T-helper 2 cell (primary cell): ENCODE data around the gene ZDHHC1.
"Not testable (repeated sequence)": the region's sequence is repeated elsewhere in the genome, so short reads cannot be mapped to it uniquely, and the experiment has no call there.

Source experiments
- DNase-seq, 5 experiments: peaks; one replicate each; pipeline versions ENCODE4 v3.0.0 to v3.0.0-alpha.2; 2012 to 2022

The ZDHHC1 gene

GRCh38 chr16:67392301-67393059 is 23.8 kb downstream of the ZDHHC1 start:
- DNase-seq = no peak

DNA sequence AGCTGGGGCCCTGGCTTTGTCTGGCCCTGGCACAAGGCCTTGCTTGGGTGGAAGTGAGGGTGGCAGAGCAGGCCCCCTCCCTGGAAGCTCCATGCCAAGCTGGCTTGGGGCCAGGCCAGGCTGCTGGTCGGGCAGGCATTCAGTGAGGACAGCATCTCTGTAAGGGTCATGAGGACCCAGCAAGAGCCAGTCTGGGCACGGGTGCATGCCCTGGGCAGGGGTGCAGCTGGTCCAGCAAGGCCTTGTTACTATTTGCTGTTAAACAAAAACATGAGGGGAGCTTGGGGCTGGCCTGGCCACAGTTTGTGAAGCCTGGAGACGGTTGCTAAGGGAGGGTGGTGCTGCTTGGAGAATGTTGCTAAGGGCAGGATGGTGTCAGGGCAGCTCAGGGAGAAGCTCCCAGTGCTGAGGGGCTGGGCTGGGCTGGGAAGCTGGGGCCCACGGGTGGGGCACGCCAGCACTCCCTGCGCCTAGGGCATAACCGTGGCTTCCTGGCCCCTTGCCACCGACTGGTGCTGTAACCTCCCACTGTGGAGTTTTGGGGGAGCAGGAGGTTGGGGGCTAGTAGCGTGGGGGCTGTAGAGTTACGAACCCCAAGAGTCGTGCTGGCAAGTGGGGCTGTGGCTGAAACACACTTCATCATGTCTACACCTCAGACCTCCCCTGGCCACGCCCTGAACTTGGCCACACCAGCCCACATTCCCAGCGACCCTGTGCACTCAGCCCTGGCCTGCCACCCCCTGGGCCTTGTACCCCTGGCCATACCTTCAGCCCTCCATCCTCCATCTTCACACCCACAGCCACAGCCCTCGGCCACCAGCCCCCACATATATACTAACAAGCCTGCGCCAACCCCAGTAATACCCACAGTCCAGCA is 24.6 kb downstream of the ZDHHC1 start:
- DNase-seq = no peak

GRCh38 chr16:67390816-67391423 is 25.4 kb downstream of the ZDHHC1 start:
- DNase-seq = no peak

GRCh38 chr16:67389911-67390815 is 26.1 kb downstream of the ZDHHC1 start:
- DNase-seq = no peak

DNA sequence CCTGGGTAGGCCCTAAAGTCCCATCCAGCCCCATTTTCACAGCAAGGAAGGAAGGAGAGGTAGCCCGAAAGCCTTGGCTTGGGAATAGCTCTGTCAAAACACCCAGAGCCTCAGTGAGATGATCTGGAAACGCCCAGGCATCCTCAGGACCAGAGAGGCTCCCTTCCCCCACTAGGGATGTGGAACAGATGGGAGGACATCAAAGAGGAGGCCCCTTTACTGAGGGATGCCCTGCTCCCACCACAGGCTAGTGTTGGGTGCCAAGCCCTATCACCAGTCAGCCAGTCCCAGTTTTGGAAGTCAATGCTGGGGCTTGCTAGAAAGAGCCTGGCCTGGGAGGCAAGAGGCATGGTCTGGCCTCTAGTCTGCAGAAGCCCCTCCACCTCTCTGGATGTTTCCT is 27.7 kb downstream of the ZDHHC1 start:
- DNase-seq = no peak

GRCh38 chr16:67388191-67388590 is 28.1 kb downstream of the ZDHHC1 start:
- DNase-seq = no peak

- DNase-seq = no peak
Observed at GRCh38 chr16:67387479-67388079, 28.7 kb downstream of the ZDHHC1 start.

DNA sequence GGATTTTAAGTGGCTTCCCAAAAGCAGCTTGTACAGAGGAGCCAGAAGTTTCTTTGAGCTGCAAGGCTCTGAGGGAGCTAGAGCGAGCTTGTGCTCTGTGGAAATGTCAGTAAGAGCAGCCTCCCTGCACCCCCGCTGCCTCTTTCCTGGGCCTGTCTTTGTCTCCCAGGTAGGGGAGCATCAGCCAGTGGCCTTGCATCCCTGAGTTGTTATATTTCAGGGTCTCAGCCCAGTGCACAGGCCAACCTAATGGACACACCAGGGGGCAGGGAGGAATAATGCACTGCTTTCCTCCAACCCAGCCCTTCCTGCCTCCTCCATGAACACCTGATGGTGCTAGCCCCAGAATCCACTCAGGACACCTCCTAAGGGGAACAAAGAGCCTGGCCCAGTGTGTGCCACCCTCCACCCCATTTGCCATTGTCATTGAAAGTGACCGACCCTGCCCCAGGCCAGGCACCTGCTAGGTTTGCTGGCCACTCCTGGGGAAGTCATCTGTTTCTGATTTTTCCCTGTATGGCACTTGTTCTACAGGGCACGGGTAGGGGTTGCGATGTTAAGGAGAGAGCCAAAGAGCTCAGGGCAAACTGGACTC is 29.3 kb downstream of the ZDHHC1 start:
- DNase-seq = no peak

DNA sequence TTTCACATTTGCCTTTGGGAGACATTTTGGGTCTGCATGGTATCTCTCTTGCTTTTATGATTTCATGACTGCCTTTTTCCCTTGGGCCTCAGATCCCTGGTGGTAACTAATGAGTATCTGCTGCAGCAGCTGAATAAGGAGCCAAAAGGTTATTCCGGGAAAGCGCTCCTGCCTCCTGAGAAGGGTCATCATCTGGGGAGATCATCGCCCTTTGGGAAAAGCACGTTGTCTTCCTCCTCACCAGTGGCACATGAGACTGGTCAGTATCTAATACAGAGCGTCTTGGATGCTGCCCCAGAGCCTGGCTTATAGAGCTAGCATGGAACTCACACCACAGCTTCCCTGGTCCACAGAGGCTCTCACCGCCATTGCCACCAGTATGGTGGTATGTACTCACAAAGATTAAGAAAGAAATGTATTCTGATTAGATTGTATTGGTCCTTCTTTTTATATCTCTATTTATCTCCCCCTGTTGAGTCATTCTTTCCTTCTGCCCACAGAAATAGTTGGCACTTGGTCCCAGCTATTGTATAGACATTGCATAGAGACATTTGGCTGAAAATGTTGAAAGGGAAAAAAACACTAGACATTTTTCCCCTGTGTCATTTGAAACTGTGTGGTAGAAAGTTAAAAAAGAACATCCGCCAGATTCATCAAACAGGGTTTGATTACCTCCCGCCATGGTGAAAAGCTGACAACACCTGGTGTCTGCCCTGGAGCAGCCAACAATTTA is 31.3 kb downstream of the ZDHHC1 start:
- DNase-seq = no peak

DNA sequence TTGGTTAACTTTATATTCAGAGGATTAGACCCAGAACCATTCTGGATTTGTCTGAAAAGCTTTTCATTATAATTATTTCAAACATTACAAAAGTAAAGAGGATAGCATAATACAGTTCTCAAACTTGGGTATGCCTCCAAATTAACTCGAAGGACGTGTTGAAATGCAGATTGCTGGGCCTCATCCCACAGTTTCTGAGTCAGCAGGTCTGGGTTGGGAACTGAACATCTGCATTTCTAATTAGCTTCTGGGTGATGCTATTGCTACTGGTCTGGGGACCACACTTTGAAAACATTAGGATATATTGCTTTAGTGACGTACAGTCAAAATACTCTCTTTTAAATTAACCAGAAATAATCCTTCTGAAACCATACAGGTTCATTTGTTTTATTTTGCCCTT is 33.0 kb downstream of the ZDHHC1 start:
- DNase-seq = no peak

DNA sequence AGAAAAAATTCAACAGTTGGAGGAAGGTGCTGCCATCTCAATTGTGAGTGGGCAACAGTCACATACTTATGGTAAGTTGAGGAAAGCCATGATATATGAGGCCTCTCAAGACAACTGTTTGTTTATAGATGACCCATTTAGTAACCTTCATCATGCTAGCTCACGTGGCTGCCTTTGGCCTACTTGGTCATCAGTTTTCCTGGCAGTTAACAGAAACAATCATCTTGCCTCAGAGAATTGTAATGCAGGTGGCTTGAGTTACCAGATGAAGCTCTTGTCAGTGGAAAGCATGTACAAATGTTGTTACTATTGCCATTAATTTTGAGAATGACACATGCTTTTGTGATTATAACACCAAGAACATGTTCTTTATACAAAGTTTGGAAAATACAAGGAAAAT is 37.6 kb downstream of the ZDHHC1 start:
- no peak for DNase-seq

GRCh38 chr16:67376012-67376411 is 40.3 kb downstream of the ZDHHC1 start:
- DNase-seq = not testable (repeated sequence)

DNA sequence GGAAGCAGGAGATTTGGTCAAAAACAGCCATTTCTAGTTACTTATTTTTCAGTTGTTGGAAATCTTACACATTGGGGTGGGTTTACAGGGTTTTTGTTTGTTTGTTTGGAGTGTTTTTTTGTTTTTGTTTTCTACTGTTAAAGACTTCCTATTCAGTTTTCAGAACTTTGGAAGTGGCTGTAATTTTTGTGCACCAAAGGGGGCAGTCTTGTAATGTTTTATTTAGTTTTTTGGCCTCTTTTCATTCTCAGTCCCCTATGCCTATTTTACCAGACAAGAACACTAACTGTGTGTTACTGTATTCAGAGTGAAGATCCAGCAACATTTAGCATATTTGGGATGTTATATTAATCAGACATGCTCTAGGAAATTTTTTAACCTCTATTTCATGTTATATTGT is 43.6 kb downstream of the ZDHHC1 start:
- DNase-seq = no peak

- DNase-seq = no peak
Observed at GRCh38 chr16:67370661-67371060, 45.6 kb downstream of the ZDHHC1 start.

DNA sequence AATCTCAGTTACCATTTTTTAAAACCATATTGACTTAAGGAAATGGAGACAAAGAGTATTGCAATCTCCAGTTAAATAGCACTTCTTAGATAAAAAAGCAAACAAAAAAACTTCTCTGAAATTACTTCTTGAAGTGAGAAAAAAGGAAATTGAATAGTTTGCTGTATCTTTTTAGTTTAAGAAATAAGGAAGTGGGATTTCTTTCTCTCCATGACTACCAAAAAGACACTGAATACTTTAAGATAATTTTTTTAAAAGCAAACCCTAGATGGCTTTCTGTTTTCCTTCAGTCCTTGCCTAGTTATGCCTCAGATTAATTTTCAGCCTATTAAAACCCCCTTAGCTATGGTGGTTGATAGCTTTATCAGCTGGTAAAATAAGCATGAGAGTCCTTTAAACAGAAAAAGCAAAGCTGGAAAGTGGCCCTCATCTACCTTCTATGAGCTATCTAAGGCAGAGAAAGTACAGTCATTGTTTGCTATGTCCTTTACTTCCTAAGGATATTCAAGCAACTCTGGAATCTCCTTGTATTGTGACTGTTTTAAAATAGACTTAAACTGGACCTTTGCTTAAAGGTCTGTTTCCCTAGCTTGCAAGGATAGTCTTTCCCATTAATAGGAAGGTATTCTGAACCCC is 51.6 kb downstream of the ZDHHC1 start:
- no peak for DNase-seq

GRCh38 chr16:67361038-67361437 is 55.2 kb downstream of the ZDHHC1 start:
- DNase-seq = no peak

DNA sequence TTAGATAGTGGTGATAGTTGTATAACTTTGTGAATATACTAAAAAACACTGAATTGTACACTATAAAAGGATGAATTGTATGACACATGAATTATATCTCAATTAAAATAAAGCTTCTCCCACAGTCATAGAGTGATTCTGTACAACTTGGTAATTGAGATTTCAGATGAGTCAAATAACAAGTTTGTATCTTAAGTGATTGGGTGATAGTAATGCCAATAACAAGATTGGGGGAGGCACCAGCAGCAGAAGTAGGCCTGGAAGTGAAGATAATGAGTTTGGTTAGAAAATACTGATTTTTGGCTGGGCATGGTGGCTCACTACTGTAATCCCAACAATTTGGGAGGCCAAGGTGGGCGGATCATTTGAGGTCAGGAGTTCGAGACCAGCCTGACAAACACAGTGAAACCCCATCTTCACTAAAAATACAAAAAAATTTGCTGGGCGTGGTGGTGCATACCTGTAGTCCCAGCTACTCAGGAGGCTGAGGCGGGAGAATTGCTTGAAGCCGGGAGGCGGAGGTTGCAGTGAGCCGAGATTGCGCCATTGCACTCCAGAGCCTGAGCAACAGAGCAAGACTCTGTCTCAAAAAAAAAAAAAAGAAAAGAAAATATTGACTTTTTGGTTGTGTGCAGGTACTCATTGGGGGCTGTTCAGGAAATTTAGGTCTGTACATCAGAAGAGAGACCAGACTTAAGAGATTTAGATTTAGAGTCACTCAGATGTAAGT is 56.6 kb downstream of the ZDHHC1 start:
- DNase-seq = not testable (repeated sequence)

GRCh38 chr16:67357561-67357960 is 58.7 kb downstream of the ZDHHC1 start:
- no peak for DNase-seq

DNA sequence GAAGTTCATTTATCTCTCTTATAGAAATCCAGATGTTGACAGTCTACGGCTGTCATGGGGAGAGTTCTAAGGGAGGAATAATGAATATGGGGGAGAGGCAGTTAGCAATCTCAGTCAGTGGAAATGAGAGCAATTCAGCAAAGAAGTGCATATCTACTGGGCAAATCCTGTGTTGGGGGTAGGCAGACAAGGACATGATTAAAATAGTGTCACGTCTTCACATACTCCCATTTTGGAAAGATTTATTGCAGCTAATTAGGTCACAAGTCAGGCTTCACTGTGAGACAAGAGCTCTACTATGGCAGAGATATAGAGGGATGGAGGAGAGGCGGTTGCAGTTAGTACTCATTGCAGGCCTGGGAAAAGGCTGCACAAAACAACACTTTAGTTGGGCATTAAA is 59.9 kb downstream of the ZDHHC1 start:
- DNase-seq = no peak

DNA sequence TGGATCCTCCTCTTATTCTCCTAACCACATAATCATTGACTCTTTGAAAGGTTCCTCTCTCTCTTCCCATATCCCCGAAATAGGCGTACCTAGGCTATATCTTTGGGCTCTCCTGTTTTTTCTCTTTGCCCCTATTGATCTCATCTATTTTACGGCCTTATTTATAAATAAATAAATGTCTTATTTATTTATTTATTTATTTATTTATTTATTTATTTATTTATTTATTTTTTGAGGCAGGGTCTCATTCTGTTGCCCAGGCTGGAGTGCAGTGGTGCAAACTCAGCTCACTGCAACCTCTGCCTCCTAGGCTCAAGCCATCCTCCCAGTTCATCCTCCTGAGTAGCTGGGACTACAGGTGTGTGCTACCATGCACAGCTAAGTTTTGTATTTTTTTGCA is 63.8 kb downstream of the ZDHHC1 start:
- not testable (repeated sequence) for DNase-seq
